ENCODE results near the gene TFG.

DNA sequence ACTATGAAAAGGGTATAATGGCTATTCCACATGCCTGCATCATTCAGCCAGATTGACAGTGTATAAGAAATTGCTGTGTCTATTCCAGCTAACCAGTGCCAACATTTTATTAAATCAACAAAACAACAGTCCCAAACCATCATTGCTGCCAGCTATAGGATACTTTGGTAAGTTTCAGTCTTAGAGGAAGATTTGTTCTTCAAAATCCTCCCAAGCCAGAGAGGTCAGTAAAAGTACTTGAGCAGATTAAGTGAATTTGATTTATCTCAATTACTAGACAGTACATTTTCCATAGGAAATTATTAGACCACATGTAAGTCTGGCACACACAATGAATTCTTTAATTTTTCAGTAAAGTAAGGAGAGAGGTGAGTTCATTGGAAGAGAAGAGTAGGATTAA is 50.7 kb downstream of the TFG start:
- TF ChIP-seq, protein P1, sequence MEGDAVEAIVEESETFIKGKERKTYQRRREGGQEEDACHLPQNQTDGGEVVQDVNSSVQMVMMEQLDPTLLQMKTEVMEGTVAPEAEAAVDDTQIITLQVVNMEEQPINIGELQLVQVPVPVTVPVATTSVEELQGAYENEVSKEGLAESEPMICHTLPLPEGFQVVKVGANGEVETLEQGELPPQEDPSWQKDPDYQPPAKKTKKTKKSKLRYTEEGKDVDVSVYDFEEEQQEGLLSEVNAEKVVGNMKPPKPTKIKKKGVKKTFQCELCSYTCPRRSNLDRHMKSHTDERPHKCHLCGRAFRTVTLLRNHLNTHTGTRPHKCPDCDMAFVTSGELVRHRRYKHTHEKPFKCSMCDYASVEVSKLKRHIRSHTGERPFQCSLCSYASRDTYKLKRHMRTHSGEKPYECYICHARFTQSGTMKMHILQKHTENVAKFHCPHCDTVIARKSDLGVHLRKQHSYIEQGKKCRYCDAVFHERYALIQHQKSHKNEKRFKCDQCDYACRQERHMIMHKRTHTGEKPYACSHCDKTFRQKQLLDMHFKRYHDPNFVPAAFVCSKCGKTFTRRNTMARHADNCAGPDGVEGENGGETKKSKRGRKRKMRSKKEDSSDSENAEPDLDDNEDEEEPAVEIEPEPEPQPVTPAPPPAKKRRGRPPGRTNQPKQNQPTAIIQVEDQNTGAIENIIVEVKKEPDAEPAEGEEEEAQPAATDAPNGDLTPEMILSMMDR (IDR thresholded peaks at IDR 0.05; ENCODE audit: low read length): no peak
- no peak for TF ChIP-seq EZH2phosphoT487 (IDR thresholded peaks at IDR 0.05; ENCODE audit: low read length)
- no peak for TF ChIP-seq EZH2 (optimal IDR thresholded peaks at IDR 0.05; ENCODE audit: low read depth, low read length)

All from MM.1S (cell line).